GM12878 (cell line): ENCODE data around the gene AFAP1. TPM values are rescaled to one million over a fixed set of nuclear protein-coding genes. Genes with fewer than 3 reads are reported as not detected.

Experiments
- ATAC-seq: fragments of 200-7000 bp; cut with Tn5 transposase; 3 replicates; pipeline ENCODE4 v1.9.1; 2020; ENCODE audit warnings: mild to moderate bottlenecking, moderate library complexity
- BruUV-seq: library from RNA; stranded (reverse); fragments of 400-500 nt; replicated peaks from 2 replicates; lab custom pipeline; 2021; lab: Mats Ljungman, UMichigan
- CTCF ChIA-PET: fragments of 300-600 bp; sonication (Branson Sonifier 250); formaldehyde crosslinking; extraction: SDS; loops from one replicate; lab custom pipeline; 2021; ENCODE audit warnings: inconsistent platforms; lab: Yijun Ruan, JAX
- POLR2A ChIA-PET: fragments of 350-600 bp; formaldehyde crosslinking; extraction: SDS; loops from one replicate; lab custom pipeline; 2021; ENCODE audit warnings: inconsistent platforms; lab: Charles Lee
- RAD21 ChIA-PET: fragments of 300-600 bp; sonication (Branson Sonifier 250); formaldehyde crosslinking; loops from one replicate; lab custom pipeline; 2023; ENCODE audit warnings: antibody characterized with exemption; ENCODE audit not compliant: unreplicated experiment; lab: Charles Lee
- SMC1A ChIA-PET: fragments of 300-600 bp; sonication (Branson Sonifier 250); formaldehyde crosslinking; loops from one replicate; lab custom pipeline; 2023; ENCODE audit not compliant: unreplicated experiment, uncharacterized antibody; lab: Charles Lee
- DNase-seq: peaks from one replicate; pipeline ENCODE4 v3.0.0-alpha.2; 2011; ENCODE audit warnings: low read depth, low spot score
- FAIRE-seq: peaks from 3 replicates; lab custom pipeline; 2011; peaks lifted over from hg19 to GRCh38; lab: Jason Lieb, UNC
- H2AFZ ChIP-seq: 2 replicates; pipeline ENCODE4 v1.6.0; 2011; ENCODE audit warnings: low read depth, low read length, control low read depth; ENCODE audit not compliant: control insufficient read depth
- H3K27ac ChIP-seq: 2 replicates; pipeline ENCODE4 v1.5.1; 2011; ENCODE audit warnings: control low read depth; ENCODE audit not compliant: control insufficient read depth, insufficient read depth
- H3K27me3 ChIP-seq, 2 experiments: replicated peaks in 1 of 2; 2 replicates each; pipeline versions ENCODE4 v1.6.0 to v1.6.1; 2011; ENCODE audit warnings: low read length in 1 of 2; ENCODE audit not compliant: control insufficient read depth in 2 of 2, insufficient read depth in 2 of 2
- H3K36me3 ChIP-seq, 2 experiments: 2 replicates each; pipeline ENCODE4 v1.5.1; 2011; ENCODE audit warnings: low read length in 1 of 2; ENCODE audit not compliant: control insufficient read depth in 2 of 2, insufficient read depth in 2 of 2
- H3K4me1 ChIP-seq: 2 replicates; pipeline ENCODE4 v1.6.1; 2011; ENCODE audit warnings: mild to moderate bottlenecking, low read length, moderate library complexity, mixed read lengths; ENCODE audit not compliant: control insufficient read depth, insufficient read depth
- H3K4me2 ChIP-seq: 2 replicates; pipeline ENCODE4 v1.6.0; 2011; ENCODE audit warnings: control low read depth; ENCODE audit not compliant: control insufficient read depth, insufficient read depth
- H3K4me3 ChIP-seq: fragments of 200-600 bp; sonication (generic); 2 replicates; pipeline ENCODE4 v1.5.1; 2016
- H3K79me2 ChIP-seq: 2 replicates; pipeline ENCODE4 v1.6.0; 2011; ENCODE audit warnings: low read length; ENCODE audit not compliant: control insufficient read depth, insufficient read depth
- H3K9ac ChIP-seq: 2 replicates; pipeline ENCODE4 v1.8.0; 2011; ENCODE audit warnings: low read length, control low read depth, mixed read lengths; ENCODE audit not compliant: control insufficient read depth, insufficient read depth
- H3K9me3 ChIP-seq: replicated peaks from 3 replicates; pipeline ENCODE4 v1.5.1; 2011; ENCODE audit warnings: mild to moderate bottlenecking, low read length; ENCODE audit not compliant: control insufficient read depth, insufficient read depth
- H4K20me1 ChIP-seq: 2 replicates; pipeline ENCODE4 v1.6.0; 2011; ENCODE audit not compliant: control insufficient read depth, insufficient read depth
- CBX5 ChIP-seq: sonication (generic); IDR thresholded peaks from 2 replicates; pipeline ENCODE4 v1.6.1; 2016; ENCODE audit warnings: low read depth, moderate library complexity, mild to moderate bottlenecking, inconsistent platforms
- CTCF ChIP-seq, 3 experiments: IDR thresholded peaks in 2 of 3; conservative IDR thresholded peaks in 1 of 3; 2 replicates each; pipeline ENCODE4 v1.5.1; 2011; ENCODE audit warnings: low read depth in 3 of 3, low read length in 3 of 3, mild to moderate bottlenecking in 3 of 3, control low read depth in 2 of 3, moderate library complexity in 2 of 3, inconsistent platforms in 1 of 3, mixed read lengths in 1 of 3; ENCODE audit not compliant: control insufficient read depth in 2 of 3, insufficient read depth in 1 of 3; ENCODE audit errors: extremely low read depth in 1 of 3
- EP300 ChIP-seq, 2 experiments: fragments of 150-350 bp in 1 of 2; IDR thresholded peaks; 2 replicates each; pipeline ENCODE4 v1.6.1; 2011 to 2012; ENCODE audit warnings: low read depth in 2 of 2, low read length in 2 of 2, borderline replicate concordance in 1 of 2, improper control_type of control experiment in 1 of 2, inconsistent platforms in 1 of 2; ENCODE audit not compliant: control insufficient read depth in 1 of 2
- IRF4 ChIP-seq: IDR thresholded peaks from 2 replicates; pipeline ENCODE4 v1.6.1; 2011; ENCODE audit warnings: low read depth, low read length
- MLLT1 ChIP-seq: fragments of 450-650 bp; IDR thresholded peaks from 2 replicates; pipeline ENCODE4 v1.6.1; 2016; ENCODE audit warnings: mild to moderate bottlenecking
- POU2F2 ChIP-seq: IDR thresholded peaks from 3 replicates; pipeline ENCODE4 v1.6.1; 2011; ENCODE audit warnings: low read depth, mild to moderate bottlenecking, low read length, borderline replicate concordance
- SUPT20H ChIP-seq: IDR thresholded peaks from 2 replicates; pipeline ENCODE4 v1.6.1; 2011; ENCODE audit warnings: low read depth, mild to moderate bottlenecking, low read length, moderate library complexity, borderline replicate concordance; ENCODE audit not compliant: control insufficient read depth
- WGBS: methylation state at CpG from one replicate; pipeline ENCODE4 v1.1.6; 2016; ENCODE audit warnings: low lambda C conversion rate; ENCODE audit not compliant: insufficient replicate concordance, insufficient coverage; ENCODE audit errors: missing lambda C conversion rate; 5-methylcytosine and 5-hydroxymethylcytosine counted together
- in situ Hi-C: fragments of 300-500 bp; cut with MboI; formaldehyde crosslinking; loops from 9 replicates; pipeline ENCODE4 v1.14.3; 2018; ENCODE audit warnings: mixed read lengths
- intact Hi-C: fragments of 100-400 bp; cut with micrococcal nuclease; formaldehyde crosslinking; loops from one replicate; pipeline ENCODE4 v1.14.2; 2022; ENCODE audit not compliant: unreplicated experiment
- polyA plus RNA-seq, 11 experiments: library from polyadenylated mRNA; depleted of rRNA in 4 of 11; unstranded in 6 of 11; stranded (reverse) in 5 of 11; fragments of >200 nt; fragmentation: Nextera tagmentation in 4 of 11; fragmentation: Illumina TruSeq in 1 of 11; extraction: Ambion mirVana in 4 of 11; extraction: Trizol in 1 of 11; gene quantifications; 1 replicate in 1 of 11; 2 replicates in 10 of 11; pipeline versions ENCODE4 v1.2.1 to v1.2.3, GENCODE V29; 2011 to 2016; ENCODE audit warnings: inconsistent platforms in 2 of 11, missing spikeins in 2 of 11, low read depth in 1 of 11
- total RNA-seq, 4 experiments: library from RNA; depleted of rRNA in 3 of 4; stranded (reverse); fragments of >200 nt in 3 of 4; fragmentation: Illumina TruSeq in 1 of 4; extraction: Trizol in 1 of 4; gene quantifications; 2 replicates each; pipeline versions ENCODE4 v1.2.1 to v1.2.3, GENCODE V29; 2013 to 2021

AFAP1 gene
- total and polyA plus RNA-seq, 10 of the 15 experiments (the other 5 are each of a cell fraction or from before 2014, with no cell fraction given), result 0.02 to 0.23 (median 0.09) TPM; not detected in 1

- H3K9me3 ChIP-seq, result no peaks in the 10 kb centered on the region; the same call in 2 of the 3 replicates
- H4K20me1 ChIP-seq, result no peaks in the 10 kb centered on the region
- H3K4me2 ChIP-seq, result no peak overlapping the region
- BruUV-seq, result no TSS peak
- TF ChIP-seq CTCF (IDR thresholded peaks at IDR 0.05 in 2 of 3, conservative IDR thresholded peaks at IDR 0.05 in 1 of 3; ENCODE audit: control insufficient read depth in 2 of 3, extremely low read depth in 1 of 3, insufficient read depth in 1 of 3, low read depth in 3 of 3, low read length in 3 of 3), result no peak
- TF ChIP-seq POU2F2, result no peak
- TF ChIP-seq EP300 (IDR thresholded peaks at IDR 0.05; ENCODE audit: borderline replicate concordance in 1 of 2, control insufficient read depth in 1 of 2, low read depth in 2 of 2, low read length in 2 of 2), result no peak
- TF ChIP-seq CBX5, result no peak
- TF ChIP-seq MLLT1, result no peak
- TF ChIP-seq SUPT20H, result no peak
- no peak for TF ChIP-seq IRF4
- H3K79me2 ChIP-seq, result no peaks in the 10 kb centered on the region
- H2AFZ ChIP-seq, result no peak overlapping the region
- WGBS, result 9% methylated on average over 6 of the region's 6 CpGs
- intact Hi-C loops (no loop called here), in situ Hi-C loops (no loop called here)
- ChIA-PET CTCF (no interaction called here), RAD21 (no interaction called here), POLR2A (no interaction called here), SMC1A (interaction anchor here (0.6 kb wide), 1 partner anchor 38 kb away, joined by 3 read pairs; no protein-coding TSS in a partner anchor)
- H3K4me3 ChIP-seq, result no peak overlapping the region
- H3K27ac ChIP-seq, result no peak overlapping the region
- ATAC-seq, result no peak
- no peak for FAIRE-seq
- H3K36me3 ChIP-seq, result no peaks in the 10 kb centered on the region
- peaks cover 0 to 2% of the 10 kb centered on the region in 2 experiments; a peak in 2 of 4 replicates for H3K27me3 ChIP-seq
- no peaks in the 10 kb centered on the region; the same call in 1 of the 2 replicates for H3K4me1 ChIP-seq
- DNase-seq, result no peak
- no peak overlapping the region for H3K9ac ChIP-seq
Observed at GRCh38 chr4:7915875-7916242, 23.8 kb downstream of the AFAP1 start.
